Left ventricle myocardium inferior (tissue), 1 donor: ENCODE data around the gene PPIE. TPM values are rescaled to one million over a fixed set of nuclear protein-coding genes. Genes with fewer than 3 reads are reported as not detected.
"Not testable (repeated sequence)": the region's sequence is repeated elsewhere in the genome, so short reads cannot be mapped to it uniquely, and the experiment has no call there.

Experiments used
- DNase-seq: peaks from one replicate; pipeline ENCODE4 v3.0.0-alpha.2; 2020
- H3K27ac ChIP-seq: fragments of 200-600 bp; replicated peaks from 2 replicates; pipeline ENCODE4 v1.8.0; 2021
- H3K27me3 ChIP-seq: fragments of 200-600 bp; 2 replicates; pipeline ENCODE4 v1.8.0; 2021; ENCODE audit warnings: low read depth
- H3K36me3 ChIP-seq: fragments of 200-600 bp; 2 replicates; pipeline ENCODE4 v1.8.0; 2021
- H3K4me1 ChIP-seq: fragments of 200-600 bp; 2 replicates; pipeline ENCODE4 v1.8.0; 2021
- H3K4me3 ChIP-seq: fragments of 200-600 bp; 2 replicates; pipeline ENCODE4 v1.8.0; 2021; ENCODE audit warnings: mild to moderate bottlenecking, moderate library complexity
- H3K9me3 ChIP-seq: fragments of 200-600 bp; replicated peaks from 2 replicates; pipeline ENCODE4 v1.8.0; 2021
- CTCF ChIP-seq: fragments of 200-600 bp; IDR thresholded peaks from 2 replicates; pipeline ENCODE4 v1.8.0; 2021; ENCODE audit warnings: antibody characterized with exemption, mild to moderate bottlenecking, borderline replicate concordance
- intact Hi-C: fragments of 100-400 bp; cut with micrococcal nuclease; formaldehyde crosslinking; loops from one replicate; pipeline ENCODE4 v1.11.0; 2022
- total RNA-seq: library from RNA; stranded (reverse); fragmentation: NEBNext Ultra II Directional; extraction: Animal tissue kit (Norgen Biotek cat#: 25700); gene quantifications from one replicate; pipeline ENCODE4 v1.2.1, GENCODE V29; 2021
- donor health status: DM: no; HTN: yes; CAD: no; lungs with severe emphysema.

Gene PPIE
- total RNA-seq, 1 donor from 2014 or later: 29.4 TPM

GRCh38 chr1:39781349-39781715 is 42.6 kb downstream of the PPIE start:
- Histone ChIP-seq H3K4me1 (no peaks in the 10 kb centered on the region), H3K36me3 (no peaks in the 10 kb centered on the region), H3K9me3 (no peaks in the 10 kb centered on the region), H3K4me3 (no peak overlapping the region), H3K27ac (no peak overlapping the region), H3K27me3 (peaks cover 56% of the 10 kb centered on the region)
- no peak for TF ChIP-seq CTCF
- DNase-seq: no peak
- intact Hi-C loops: no loop called here

- no peaks in the 10 kb centered on the region for H3K36me3 ChIP-seq
- no peak for DNase-seq
- no peak overlapping the region for H3K4me3 ChIP-seq
- no peak overlapping the region for H3K27ac ChIP-seq
- no peaks in the 10 kb centered on the region for H3K4me1 ChIP-seq
- TF ChIP-seq CTCF: no peak
- H3K27me3 ChIP-seq: peaks cover 56% of the 10 kb centered on the region
- intact Hi-C loops: no loop called here
- no peaks in the 10 kb centered on the region for H3K9me3 ChIP-seq
Observed at GRCh38 chr1:39782103-39782502, 43.4 kb downstream of the PPIE start.

- H3K27ac ChIP-seq, H3K9me3 ChIP-seq, intact Hi-C loops, H3K4me1 ChIP-seq, H3K36me3 ChIP-seq, DNase-seq, H3K4me3 ChIP-seq: not testable (repeated sequence)
- H3K27me3 ChIP-seq: peaks cover 57% of the 10 kb centered on the region
Observed at GRCh38 chr1:39782685-39783084, 44.0 kb downstream of the PPIE start.

GRCh38 chr1:39786303-39787107 is 47.8 kb downstream of the PPIE start:
- H3K4me3 ChIP-seq, H3K9me3 ChIP-seq, intact Hi-C loops, DNase-seq, H3K36me3 ChIP-seq, H3K27ac ChIP-seq: not testable (repeated sequence)
- Histone ChIP-seq H3K27me3 (peaks cover 70% of the 10 kb centered on the region), H3K4me1 (peaks cover 10% of the 10 kb centered on the region)

- H3K36me3 ChIP-seq, DNase-seq, intact Hi-C loops, H3K27ac ChIP-seq, H3K4me3 ChIP-seq, H3K9me3 ChIP-seq: not testable (repeated sequence)
- Histone ChIP-seq H3K27me3 (peaks cover 75% of the 10 kb centered on the region), H3K4me1 (peaks cover 10% of the 10 kb centered on the region)
Observed at GRCh38 chr1:39787108-39787375, 48.4 kb downstream of the PPIE start.

- Histone ChIP-seq H3K27ac (no peak overlapping the region), H3K27me3 (peaks cover 75% of the 10 kb centered on the region), H3K36me3 (no peaks in the 10 kb centered on the region), H3K9me3 (no peaks in the 10 kb centered on the region), H3K4me3 (no peak overlapping the region), H3K4me1 (peaks cover 10% of the 10 kb centered on the region)
- no peak for DNase-seq
- TF ChIP-seq CTCF: no peak
- intact Hi-C loops: no loop called here
Observed at GRCh38 chr1:39787468-39787867, 48.8 kb downstream of the PPIE start.

- H3K4me3 ChIP-seq, H3K9me3 ChIP-seq, intact Hi-C loops, H3K27ac ChIP-seq, DNase-seq, H3K36me3 ChIP-seq: not testable (repeated sequence)
- H3K4me1 ChIP-seq: peaks cover 10% of the 10 kb centered on the region
- H3K27me3 ChIP-seq: peaks cover 72% of the 10 kb centered on the region
Observed at GRCh38 chr1:39787964-39788363, 49.3 kb downstream of the PPIE start.

- Histone ChIP-seq H3K27me3 (peaks cover 68% of the 10 kb centered on the region), H3K4me1 (peaks cover 10% of the 10 kb centered on the region), H3K36me3 (no peaks in the 10 kb centered on the region), H3K27ac (no peak overlapping the region), H3K4me3 (peak overlapping the region; percentile 67), H3K9me3 (no peaks in the 10 kb centered on the region)
- no peak for TF ChIP-seq CTCF
- intact Hi-C loops: no loop called here
- no peak for DNase-seq
Observed at GRCh38 chr1:39788426-39788757, 49.7 kb downstream of the PPIE start.
